Astrocyte of the spinal cord (primary cell): Measurements from ENCODE around the gene SUMO1.
"Not testable (repeated sequence)": the region's sequence is repeated elsewhere in the genome, so short reads cannot be mapped to it uniquely, and the experiment has no call there.

Experiments
- DNase-seq: peaks from one replicate; pipeline ENCODE4 v3.0.0; 2011; ENCODE audit warnings: low read depth, low spot score
- H3K4me3 ChIP-seq: 2 replicates; pipeline ENCODE4 v1.5.1; 2011; ENCODE audit warnings: low read depth, mild to moderate bottlenecking, low read length, moderate library complexity
- CTCF ChIP-seq: IDR thresholded peaks from 2 replicates; pipeline ENCODE4 v1.5.1; 2012; ENCODE audit warnings: low read depth, mild to moderate bottlenecking, low read length, inconsistent platforms
- in situ Hi-C: cut with HindIII; loops from 2 replicates; pipeline ENCODE4 v1.10.0; 2017; ENCODE audit warnings: low sequenced_read_pairs

SUMO1 gene

GRCh38 chr2:202238234-202239197, at the start of gene SUMO1:
Gene SUMO1 (minus strand): TSS chr2:202238597. CDS start chr2:202238451, 146 bp downstream.
- TF ChIP-seq CTCF = no peak
- in situ Hi-C loops = no loop called here
- DNase-seq = peak; percentile 87
- H3K4me3 ChIP-seq = peak within 1 kb of the TSS; percentile 88

GRCh38 chr2:202286595-202286994, 48.2 kb upstream of the SUMO1 start:
- no peak for DNase-seq
- TF ChIP-seq CTCF = no peak
- no peak overlapping the region for H3K4me3 ChIP-seq
- in situ Hi-C loops = no loop called here

GRCh38 chr2:202278944-202279343, 40.5 kb upstream of the SUMO1 start:
- in situ Hi-C loops = no loop called here
- TF ChIP-seq CTCF = peak; percentile 78
- no peak overlapping the region for H3K4me3 ChIP-seq
- peak; percentile 72 for DNase-seq

GRCh38 chr2:202278036-202278760, 39.8 kb upstream of the SUMO1 start:
- H3K4me3 ChIP-seq = no peak overlapping the region
- peak; percentile 52 for DNase-seq
- in situ Hi-C loops = no loop called here
- TF ChIP-seq CTCF = no peak

GRCh38 chr2:202276078-202276720, 37.8 kb upstream of the SUMO1 start:
- in situ Hi-C loops, H3K4me3 ChIP-seq: not testable (repeated sequence)
- DNase-seq = peak; percentile 61

- in situ Hi-C loops = no loop called here
- DNase-seq = no peak
- no peak for TF ChIP-seq CTCF
- H3K4me3 ChIP-seq = no peak overlapping the region
Observed at GRCh38 chr2:202270487-202270886, 32.1 kb upstream of the SUMO1 start.
